Measurements from ENCODE around the gene C7orf25.

C7orf25 gene

DNA sequence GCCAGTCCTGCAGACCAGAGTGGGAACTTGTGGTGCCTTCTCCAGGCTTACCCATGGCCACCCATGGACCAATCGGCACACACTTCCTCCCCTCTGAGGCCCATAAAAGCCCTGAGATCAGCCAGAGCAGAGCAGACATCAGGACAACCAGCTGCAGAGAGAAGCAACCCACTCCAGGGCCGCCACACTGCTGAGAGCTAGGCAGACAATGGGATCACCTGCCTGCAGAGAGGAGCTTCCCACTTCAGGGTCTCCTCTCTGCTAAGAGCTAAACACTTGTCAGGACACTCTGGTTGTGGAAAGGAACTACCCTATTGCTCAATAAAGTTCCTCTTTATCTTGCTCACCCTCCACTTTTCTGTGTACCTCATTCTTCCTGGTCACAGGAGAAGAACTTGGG is 34.0 kb downstream of the C7orf25 start:
- DNase-seq (ENCODE audit: low read depth, low spot score) = no peak

DNA sequence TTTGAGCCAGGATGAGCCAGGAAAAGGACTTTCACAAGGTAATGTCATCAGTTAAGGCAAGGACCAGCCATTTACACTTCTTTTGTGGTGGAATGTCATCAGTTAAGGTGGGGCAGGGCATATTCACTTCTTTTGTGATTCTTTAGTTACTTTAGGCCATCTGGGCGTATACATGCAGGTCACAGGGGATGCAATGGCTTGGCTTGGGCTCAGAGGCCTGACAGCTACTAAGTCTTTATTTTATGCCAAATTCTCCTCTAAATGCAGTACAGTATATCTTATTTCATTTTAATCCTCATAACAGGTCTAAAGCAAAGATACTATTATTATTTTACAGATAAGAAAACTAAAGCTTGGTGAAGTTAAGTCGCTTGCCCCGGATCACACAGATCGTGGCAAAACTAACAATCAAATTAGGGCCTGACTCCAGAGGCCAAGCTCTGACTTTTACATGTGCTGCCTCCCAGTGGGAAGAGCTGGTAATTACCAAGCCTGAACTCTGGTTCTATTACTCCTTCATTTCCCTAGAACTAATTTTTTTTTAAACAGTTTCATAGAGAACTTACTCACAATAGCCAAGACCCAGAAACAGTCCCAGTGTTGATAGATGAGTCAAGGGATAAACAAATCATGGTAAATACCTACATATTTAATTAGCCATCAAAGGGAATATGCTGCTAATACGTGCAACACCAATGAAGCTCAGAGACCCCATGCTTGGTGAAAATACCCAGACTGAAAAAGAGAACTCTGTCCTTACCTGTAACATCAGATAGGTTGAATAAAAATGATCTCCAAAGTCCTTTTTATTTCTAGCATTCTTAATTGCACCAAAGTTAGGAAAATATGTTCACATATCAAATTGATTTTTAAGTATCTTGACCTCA is 35.4 kb downstream of the C7orf25 start:
- DNase-seq (ENCODE audit: low read depth, low spot score) = peak; percentile 78

DNA sequence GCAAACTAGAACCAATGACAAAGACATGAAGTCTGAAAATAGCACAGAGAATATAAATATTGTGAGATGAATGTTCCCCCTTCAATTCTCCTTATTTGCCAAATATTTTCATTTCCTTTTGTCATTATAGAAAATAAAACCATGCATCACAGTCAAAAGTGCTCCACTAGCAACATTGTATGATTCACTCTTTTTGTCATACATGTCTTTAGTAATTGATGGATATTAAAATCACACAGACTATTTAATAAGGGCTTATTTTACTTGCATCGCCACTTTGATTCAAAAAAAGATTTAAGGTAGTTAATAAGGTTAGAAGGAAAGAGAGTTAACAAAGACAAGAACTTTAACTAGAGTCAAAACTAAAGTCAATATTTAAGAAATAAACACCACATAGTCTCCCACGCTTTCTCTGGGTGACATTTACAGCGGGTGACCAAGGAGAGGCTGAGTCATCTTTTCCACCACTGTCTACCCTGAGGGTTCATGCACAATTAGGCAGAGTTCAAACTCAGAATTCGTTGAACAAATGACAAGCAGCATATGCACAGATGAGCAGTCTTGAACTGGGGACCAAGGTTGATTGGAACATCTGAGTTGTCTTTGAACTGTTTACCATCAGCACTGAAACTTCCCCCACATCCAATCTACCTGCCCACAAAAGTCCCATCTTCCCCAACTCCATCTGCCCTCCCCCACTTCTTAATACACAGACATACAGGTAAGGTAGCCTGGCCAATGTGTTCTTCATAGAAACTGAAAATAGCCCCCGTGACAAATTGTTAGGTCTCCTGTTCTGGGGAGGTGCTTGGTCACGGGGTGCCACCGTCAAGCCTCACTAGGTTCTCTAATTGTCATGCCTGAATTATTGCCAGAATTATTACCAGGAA is 42.5 kb downstream of the C7orf25 start:
- DNase-seq (ENCODE audit: low read depth, low spot score) = no peak

DNA sequence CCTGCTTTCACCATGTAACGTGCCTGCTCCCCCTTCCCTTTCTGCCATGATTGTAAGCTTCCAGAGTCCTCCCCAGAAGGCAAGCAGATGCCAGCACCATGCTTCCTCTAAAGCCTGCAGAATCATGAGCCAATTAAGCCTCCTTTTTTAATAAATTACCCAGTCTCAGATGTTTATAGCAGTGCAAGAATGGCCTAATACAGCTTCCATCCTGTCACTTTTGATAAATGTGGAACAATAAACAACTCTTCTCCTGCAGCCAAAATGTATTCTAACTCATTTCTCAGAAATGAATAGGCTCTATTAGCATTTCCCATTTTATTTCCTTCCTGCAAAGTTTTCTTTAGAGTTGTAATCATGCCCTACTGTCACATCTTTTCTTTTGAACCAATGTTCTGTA is 43.4 kb downstream of the C7orf25 start:
- DNase-seq (ENCODE audit: low read depth, low spot score) = no peak

All from astrocyte of the hippocampus (primary cell).